ENCODE measurements around the gene UNC5B. TPM values are rescaled to one million over a fixed set of nuclear protein-coding genes. Genes with fewer than 3 reads are reported as not detected.

Gene UNC5B
- total RNA-seq, 1 donor from 2014 or later: 231 TPM

DNA sequence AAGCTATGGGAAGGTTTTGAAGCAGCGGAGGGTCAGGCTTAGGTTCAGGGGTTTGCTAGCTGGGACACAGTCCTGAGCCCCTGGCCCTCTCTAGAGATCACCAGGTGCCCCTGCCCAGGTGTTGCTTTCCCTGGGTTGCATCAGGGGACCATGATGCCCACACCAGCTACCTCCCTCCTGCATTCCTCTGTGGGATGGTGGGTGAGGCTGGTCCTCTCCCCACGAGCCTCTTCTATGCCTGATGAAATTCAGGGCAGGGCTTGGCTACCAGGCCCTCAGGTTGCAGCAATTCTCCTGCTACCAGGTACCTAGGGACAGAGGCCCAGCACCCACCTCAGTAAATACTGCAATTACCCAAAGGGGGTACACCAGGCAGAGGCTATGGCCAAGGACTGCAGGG lies 95.9 kb downstream of the UNC5B start:
- H3K4me3 Mint-ChIP-seq (ENCODE audit: unreplicated experiment): no peak overlapping the region
- H3K4me1 Mint-ChIP-seq (ENCODE audit: unreplicated experiment): no peaks in the 10 kb centered on the region
- H3K27me3 Mint-ChIP-seq (ENCODE audit: unreplicated experiment): peaks cover 30% of the 10 kb centered on the region

DNA sequence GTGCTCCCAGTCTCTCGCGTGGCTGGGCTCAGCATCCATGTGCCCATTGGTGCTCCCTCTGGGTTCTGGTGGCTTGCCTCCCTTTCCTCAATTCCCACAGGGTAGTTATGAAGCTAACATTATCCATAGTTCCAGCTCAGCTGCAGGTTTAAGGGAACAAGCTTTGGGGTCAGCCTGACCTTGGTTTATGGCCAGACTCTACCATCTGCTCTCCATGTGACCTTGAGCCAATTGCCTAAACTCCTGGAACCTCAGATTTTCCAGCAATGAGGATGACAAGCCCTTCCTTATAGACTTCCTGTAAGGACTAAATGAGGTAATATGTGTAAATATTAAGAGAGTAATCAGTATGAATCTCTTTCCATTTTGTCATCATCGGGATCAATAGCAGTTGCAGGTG lies 96.6 kb downstream of the UNC5B start:
- H3K27ac Mint-ChIP-seq (ENCODE audit: unreplicated experiment): no peak overlapping the region
- TF ChIP-seq, protein P1, sequence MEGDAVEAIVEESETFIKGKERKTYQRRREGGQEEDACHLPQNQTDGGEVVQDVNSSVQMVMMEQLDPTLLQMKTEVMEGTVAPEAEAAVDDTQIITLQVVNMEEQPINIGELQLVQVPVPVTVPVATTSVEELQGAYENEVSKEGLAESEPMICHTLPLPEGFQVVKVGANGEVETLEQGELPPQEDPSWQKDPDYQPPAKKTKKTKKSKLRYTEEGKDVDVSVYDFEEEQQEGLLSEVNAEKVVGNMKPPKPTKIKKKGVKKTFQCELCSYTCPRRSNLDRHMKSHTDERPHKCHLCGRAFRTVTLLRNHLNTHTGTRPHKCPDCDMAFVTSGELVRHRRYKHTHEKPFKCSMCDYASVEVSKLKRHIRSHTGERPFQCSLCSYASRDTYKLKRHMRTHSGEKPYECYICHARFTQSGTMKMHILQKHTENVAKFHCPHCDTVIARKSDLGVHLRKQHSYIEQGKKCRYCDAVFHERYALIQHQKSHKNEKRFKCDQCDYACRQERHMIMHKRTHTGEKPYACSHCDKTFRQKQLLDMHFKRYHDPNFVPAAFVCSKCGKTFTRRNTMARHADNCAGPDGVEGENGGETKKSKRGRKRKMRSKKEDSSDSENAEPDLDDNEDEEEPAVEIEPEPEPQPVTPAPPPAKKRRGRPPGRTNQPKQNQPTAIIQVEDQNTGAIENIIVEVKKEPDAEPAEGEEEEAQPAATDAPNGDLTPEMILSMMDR (IDR thresholded peaks at IDR 0.05; ENCODE audit: unreplicated experiment): no peak
- no peaks in the 10 kb centered on the region for H3K4me1 Mint-ChIP-seq (ENCODE audit: unreplicated experiment)
- H3K9me3 Mint-ChIP-seq (ENCODE audit: unreplicated experiment): no peaks in the 10 kb centered on the region
- peaks cover 29% of the 10 kb centered on the region for H3K27me3 Mint-ChIP-seq (ENCODE audit: unreplicated experiment)
- H3K4me3 Mint-ChIP-seq (ENCODE audit: unreplicated experiment): no peak overlapping the region
- DNase-seq (ENCODE audit: low spot score): no peak
- H3K36me3 Mint-ChIP-seq (ENCODE audit: low read depth, unreplicated experiment): peaks cover 7% of the 10 kb centered on the region

More for the DNA sequence above, 95.9 kb downstream of the UNC5B start:
- H3K9me3 Mint-ChIP-seq (ENCODE audit: unreplicated experiment): no peaks in the 10 kb centered on the region
- no peak overlapping the region for H3K27ac Mint-ChIP-seq (ENCODE audit: unreplicated experiment)
- DNase-seq (ENCODE audit: low spot score): no peak
- H3K36me3 Mint-ChIP-seq (ENCODE audit: low read depth, unreplicated experiment): peaks cover 11% of the 10 kb centered on the region
- TF ChIP-seq, protein P1 (IDR thresholded peaks at IDR 0.05; ENCODE audit: unreplicated experiment): no peak

DNA sequence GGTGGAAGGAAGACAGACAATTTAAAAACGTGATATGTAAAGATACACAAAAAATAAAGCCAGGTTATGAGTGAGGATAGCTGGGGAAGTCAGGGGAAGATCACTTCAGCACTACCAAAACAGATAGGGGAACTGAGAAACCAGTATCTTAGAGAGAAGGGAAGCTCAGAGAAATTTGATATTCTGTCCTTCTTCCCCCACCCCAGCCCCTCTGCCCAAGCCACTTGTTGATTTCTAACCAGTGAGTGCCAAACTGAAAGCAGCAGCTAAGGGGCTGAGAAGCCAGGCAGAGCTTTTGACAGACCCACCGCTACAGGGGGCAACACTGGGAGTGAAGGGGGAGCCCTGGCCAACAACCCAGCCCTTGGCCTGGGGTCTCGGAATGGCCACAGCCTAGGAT lies 97.5 kb downstream of the UNC5B start:
- H3K4me1 Mint-ChIP-seq (ENCODE audit: unreplicated experiment): no peaks in the 10 kb centered on the region
- no peaks in the 10 kb centered on the region for H3K9me3 Mint-ChIP-seq (ENCODE audit: unreplicated experiment)
- TF ChIP-seq, protein P1 (IDR thresholded peaks at IDR 0.05; ENCODE audit: unreplicated experiment): no peak
- H3K36me3 Mint-ChIP-seq (ENCODE audit: low read depth, unreplicated experiment): peaks cover 4% of the 10 kb centered on the region
- no peak overlapping the region for H3K4me3 Mint-ChIP-seq (ENCODE audit: unreplicated experiment)
- peaks cover 29% of the 10 kb centered on the region for H3K27me3 Mint-ChIP-seq (ENCODE audit: unreplicated experiment)
- no peak overlapping the region for H3K27ac Mint-ChIP-seq (ENCODE audit: unreplicated experiment)
- no peak for DNase-seq (ENCODE audit: low spot score)

DNA sequence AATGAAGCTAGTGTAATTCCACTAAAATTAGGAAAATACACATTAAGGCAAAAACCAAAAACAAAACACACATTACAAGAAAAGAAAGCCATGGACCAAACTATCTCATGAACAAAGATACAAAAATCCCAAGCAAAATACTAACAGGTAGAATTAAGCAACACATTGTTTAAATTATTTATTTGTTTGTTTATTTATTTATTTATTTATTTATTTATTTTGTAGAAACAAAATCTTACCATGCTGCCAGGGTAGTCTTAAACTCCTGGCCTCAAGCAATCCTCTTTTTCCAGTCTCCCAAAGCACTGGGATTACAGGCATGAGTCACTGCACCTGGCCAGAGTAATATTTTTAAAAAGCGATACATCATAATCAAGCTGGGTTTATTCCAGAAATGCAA lies 99.8 kb downstream of the UNC5B start:
- no peak for DNase-seq (ENCODE audit: low spot score)
- Mint-ChIP-seq H3K4me3 (ENCODE audit: unreplicated experiment) (no peak overlapping the region), H3K36me3 (ENCODE audit: low read depth, unreplicated experiment) (no peaks in the 10 kb centered on the region), H3K4me1 (ENCODE audit: unreplicated experiment) (peaks cover 14% of the 10 kb centered on the region), H3K27ac (ENCODE audit: unreplicated experiment) (no peak overlapping the region), H3K27me3 (ENCODE audit: unreplicated experiment) (peaks cover 26% of the 10 kb centered on the region), H3K9me3 (ENCODE audit: unreplicated experiment) (no peaks in the 10 kb centered on the region)
- TF ChIP-seq, protein P1 (IDR thresholded peaks at IDR 0.05; ENCODE audit: unreplicated experiment): no peak

DNA sequence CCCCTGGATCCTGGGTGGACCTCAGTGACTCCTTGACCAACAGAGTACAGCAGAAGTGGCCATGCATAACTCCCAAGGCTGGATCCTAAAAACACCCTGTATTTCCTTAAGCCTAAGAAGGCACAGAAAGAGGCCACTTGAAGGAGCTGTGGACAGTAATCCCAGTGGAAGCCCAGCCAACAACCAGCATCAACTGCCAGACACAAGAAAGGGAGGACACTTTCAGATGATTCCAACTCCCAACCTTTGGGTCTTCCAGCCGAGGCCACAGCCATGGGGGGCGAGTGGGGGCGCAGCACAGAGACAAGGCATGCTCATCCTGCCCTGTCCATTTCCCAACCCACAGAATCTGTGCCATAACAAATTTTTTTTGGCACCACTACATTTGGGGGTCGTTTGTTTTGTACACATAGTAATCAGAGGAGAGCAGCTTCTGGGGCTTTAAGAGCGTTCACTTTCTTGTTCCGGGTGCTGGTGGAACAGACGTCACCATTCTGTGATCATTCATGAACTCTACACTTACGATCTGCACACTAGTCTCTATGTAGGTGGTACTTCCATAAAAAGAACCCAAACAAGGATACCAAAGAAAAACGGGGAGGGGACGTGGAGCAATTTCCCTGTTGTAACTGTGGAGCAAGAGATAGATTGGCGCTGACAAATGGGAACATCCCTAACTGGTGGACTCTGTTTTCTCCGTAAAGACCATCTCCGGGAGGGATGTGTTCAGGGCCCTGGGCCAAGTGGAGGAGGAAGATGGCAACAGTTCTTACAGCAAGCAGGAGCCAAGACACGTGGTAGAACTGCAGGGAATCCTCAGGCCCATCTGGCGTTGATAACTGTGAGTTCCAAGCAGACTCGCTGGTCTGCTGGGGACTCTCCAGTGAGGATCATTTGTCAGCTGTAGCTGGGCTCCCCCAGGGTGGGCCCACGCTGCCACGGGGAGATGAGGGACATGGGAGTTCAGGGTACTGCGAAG lies 100.7 kb downstream of the UNC5B start:
- Mint-ChIP-seq H3K4me3 (ENCODE audit: unreplicated experiment) (no peak overlapping the region), H3K4me1 (ENCODE audit: unreplicated experiment) (peaks cover 14% of the 10 kb centered on the region), H3K27me3 (ENCODE audit: unreplicated experiment) (peaks cover 17% of the 10 kb centered on the region), H3K27ac (ENCODE audit: unreplicated experiment) (no peak overlapping the region), H3K36me3 (ENCODE audit: low read depth, unreplicated experiment) (no peaks in the 10 kb centered on the region), H3K9me3 (ENCODE audit: unreplicated experiment) (no peaks in the 10 kb centered on the region)
- no peak for DNase-seq (ENCODE audit: low spot score)
- TF ChIP-seq, protein P1 (IDR thresholded peaks at IDR 0.05; ENCODE audit: unreplicated experiment): no peak
